ENCODE data around the gene IL36RN. TPM values are rescaled to one million over a fixed set of nuclear protein-coding genes. Genes with fewer than 3 reads are reported as not detected.

Gene IL36RN
- total RNA-seq (not detected), polyA plus RNA-seq (not detected)
- long read RNA-seq, donor 1, result 0 reads
- long read RNA-seq, donor 2, result 0 reads
- long read RNA-seq, donor 3, result 0 reads

DNA sequence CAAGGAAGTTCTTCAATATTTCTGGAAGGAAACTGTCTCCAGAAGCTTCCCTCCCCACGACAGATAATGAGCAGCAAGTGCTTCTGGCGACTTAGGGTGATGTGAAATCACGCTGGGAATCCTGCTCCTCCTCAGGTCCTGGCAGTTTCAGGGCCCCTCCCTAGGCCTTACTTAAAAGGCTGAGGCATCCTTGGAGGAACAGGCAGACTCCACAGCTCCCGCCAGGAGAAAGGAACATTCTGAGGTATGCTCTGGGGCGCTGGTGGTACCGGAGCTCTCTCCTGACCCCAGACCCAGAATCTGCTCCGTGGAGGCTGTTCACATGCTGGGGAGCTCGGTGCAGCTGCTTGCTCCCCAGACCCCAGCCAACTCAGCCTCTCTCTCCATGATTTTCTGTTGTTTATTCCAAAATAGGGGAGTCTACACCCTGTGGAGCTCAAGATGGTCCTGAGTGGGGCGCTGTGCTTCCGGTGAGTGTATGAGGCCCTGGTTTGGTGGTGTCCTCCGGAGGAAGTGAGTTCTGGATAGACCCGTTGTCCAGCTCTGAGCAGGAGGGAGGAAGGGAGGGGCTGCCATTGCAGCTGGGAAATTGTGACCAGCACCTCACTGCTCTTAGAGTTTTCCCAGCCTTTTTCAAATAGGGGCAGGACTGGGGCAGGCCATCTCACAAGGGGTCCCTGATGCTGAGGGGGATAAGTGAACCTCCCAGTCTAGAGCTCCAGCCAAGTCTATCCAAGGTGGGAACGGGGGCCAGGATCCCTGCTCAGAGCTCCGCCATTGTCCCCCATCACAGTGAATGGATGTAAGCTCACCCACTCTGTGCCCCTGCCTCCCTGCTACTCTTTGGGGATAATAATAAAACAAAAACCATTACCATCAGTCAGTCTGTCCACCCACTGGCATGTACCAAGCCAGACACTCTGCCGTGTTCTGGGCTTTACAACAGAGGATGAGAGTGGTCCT, at the start of gene IL36RN:
IL36RN (plus strand) TSS at position 201 of the 963 bp plus-strand sequence; CDS start at position 442, 241 bp downstream.
- ATAC-seq, result no peak

GRCh38 chr2:113009622-113010021, 49.4 kb upstream of the IL36RN start:
- no peak for TF ChIP-seq POLR2A (IDR thresholded peaks at IDR 0.05)
- TF ChIP-seq, protein P1, sequence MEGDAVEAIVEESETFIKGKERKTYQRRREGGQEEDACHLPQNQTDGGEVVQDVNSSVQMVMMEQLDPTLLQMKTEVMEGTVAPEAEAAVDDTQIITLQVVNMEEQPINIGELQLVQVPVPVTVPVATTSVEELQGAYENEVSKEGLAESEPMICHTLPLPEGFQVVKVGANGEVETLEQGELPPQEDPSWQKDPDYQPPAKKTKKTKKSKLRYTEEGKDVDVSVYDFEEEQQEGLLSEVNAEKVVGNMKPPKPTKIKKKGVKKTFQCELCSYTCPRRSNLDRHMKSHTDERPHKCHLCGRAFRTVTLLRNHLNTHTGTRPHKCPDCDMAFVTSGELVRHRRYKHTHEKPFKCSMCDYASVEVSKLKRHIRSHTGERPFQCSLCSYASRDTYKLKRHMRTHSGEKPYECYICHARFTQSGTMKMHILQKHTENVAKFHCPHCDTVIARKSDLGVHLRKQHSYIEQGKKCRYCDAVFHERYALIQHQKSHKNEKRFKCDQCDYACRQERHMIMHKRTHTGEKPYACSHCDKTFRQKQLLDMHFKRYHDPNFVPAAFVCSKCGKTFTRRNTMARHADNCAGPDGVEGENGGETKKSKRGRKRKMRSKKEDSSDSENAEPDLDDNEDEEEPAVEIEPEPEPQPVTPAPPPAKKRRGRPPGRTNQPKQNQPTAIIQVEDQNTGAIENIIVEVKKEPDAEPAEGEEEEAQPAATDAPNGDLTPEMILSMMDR (IDR thresholded peaks at IDR 0.05), result no peak
- intact Hi-C loops (cut with DNase I), result no loop called here
- 58 to 72% (median 68%) methylated on average over 1 of the region's 1 CpG for WGBS, 4 donors

More for the DNA sequence above, at the start of gene IL36RN:
- peaks cover 0 to 5% (median 0%) of the 10 kb centered on the region in 9 donors for H3K27me3 ChIP-seq
- DNase-seq, result no peak
- no peak within 1 kb of the TSS for H3K27ac ChIP-seq
- H3K4me3 ChIP-seq, result no peak within 1 kb of the TSS
- TF ChIP-seq POLR2A (IDR thresholded peaks at IDR 0.05), result no peak
- TF ChIP-seq, protein P1 (IDR thresholded peaks at IDR 0.05), result no peak
- intact Hi-C loops (cut with DNase I), result no loop called here
- peaks cover 0 to 11% (median 0%) of the 10 kb centered on the region in 12 donors for H3K9me3 ChIP-seq
- H3K4me1 ChIP-seq, result no peaks in the 10 kb centered on the region
- no peaks in the 10 kb centered on the region for H3K36me3 ChIP-seq
- WGBS, 4 donors, result 71 to 75% (median 72%) methylated on average over 14 to 15 of the region's 15 CpGs

DNA sequence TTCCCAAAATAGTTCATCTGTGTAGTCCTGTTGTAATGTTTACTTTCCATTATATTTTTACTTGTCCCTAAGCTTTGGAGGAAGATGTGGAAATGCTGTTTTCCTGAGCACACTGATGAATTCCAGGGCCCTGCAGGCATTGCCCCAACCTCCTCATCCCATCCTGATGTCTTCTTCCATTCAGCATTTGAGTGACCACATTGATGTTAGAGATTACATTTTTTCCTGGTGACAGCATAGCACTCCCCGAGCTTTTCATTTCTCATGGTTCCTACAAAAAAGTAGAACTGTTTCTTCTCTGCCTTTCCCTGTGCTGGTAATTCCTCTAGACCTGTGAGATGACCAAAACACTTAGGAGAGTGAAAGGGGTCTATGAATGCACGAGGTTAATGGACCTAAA, 48.9 kb upstream of the IL36RN start:
- H3K9me3 ChIP-seq, result no peaks in the 10 kb centered on the region
- no peak overlapping the region for H3K27ac ChIP-seq
- intact Hi-C loops (cut with DNase I), result no loop called here
- DNase-seq (no peak), ATAC-seq (no peak)
- 37 to 42% (median 40%) methylated on average over 2 of the region's 2 CpGs for WGBS, 4 donors
- TF ChIP-seq POLR2A (IDR thresholded peaks at IDR 0.05), result no peak
- TF ChIP-seq, protein P1 (IDR thresholded peaks at IDR 0.05), result no peak
- peaks cover 0 to 3% (median 0%) of the 10 kb centered on the region in 9 donors for H3K27me3 ChIP-seq
- H3K4me3 ChIP-seq, result no peak overlapping the region
- no peaks in the 10 kb centered on the region for H3K4me1 ChIP-seq
- H3K36me3 ChIP-seq, result no peaks in the 10 kb centered on the region

More at GRCh38 chr2:113009622-113010021, 49.4 kb upstream of the IL36RN start:
- Histone ChIP-seq H3K27me3 (peaks cover 0 to 3% (median 0%) of the 10 kb centered on the region in 9 donors), H3K36me3 (no peaks in the 10 kb centered on the region), H3K4me1 (no peaks in the 10 kb centered on the region), H3K4me3 (no peak overlapping the region), H3K9me3 (no peaks in the 10 kb centered on the region), H3K27ac (no peak overlapping the region)
- DNase-seq (no peak), ATAC-seq (no peak)

GRCh38 chr2:113011108-113011507, 47.9 kb upstream of the IL36RN start:
- ATAC-seq, result no peak
- DNase-seq, result no peak
- H3K4me3 ChIP-seq, result no peak overlapping the region
- no peaks in the 10 kb centered on the region for H3K4me1 ChIP-seq
- no peaks in the 10 kb centered on the region for H3K36me3 ChIP-seq
- H3K9me3 ChIP-seq, result no peaks in the 10 kb centered on the region
- peaks cover 0 to 5% (median 0%) of the 10 kb centered on the region in 9 donors for H3K27me3 ChIP-seq
- H3K27ac ChIP-seq, result no peak overlapping the region
- intact Hi-C loops (cut with DNase I), result no loop called here
- no peak for TF ChIP-seq POLR2A (IDR thresholded peaks at IDR 0.05)
- 91 to 96% (median 95%) methylated on average over 1 of the region's 1 CpG for WGBS, 4 donors

All from heart left ventricle (tissue), 16 donors.